Psoas muscle (tissue), 8 donors: ENCODE measurements around the gene SFMBT1. TPM values are rescaled to one million over a fixed set of nuclear protein-coding genes. Genes with fewer than 3 reads are reported as not detected.

Experiments used
- ATAC-seq, 4 donors: fragments of 200-7000 bp; cut with Tn5 transposase; one replicate each; pipeline ENCODE4 v1.9.1; 2020; ENCODE audit warnings: moderate library complexity in 3 of 4, mild to moderate bottlenecking in 2 of 4
- DNase-seq, 2 donors: peaks; one replicate each; pipeline ENCODE4 v3.0.0-alpha.2; 2020
- H3K27ac ChIP-seq: fragments of 200-600 bp; one replicate; pipeline ENCODE4 v1.8.0; 2022
- H3K27me3 ChIP-seq, 3 donors: fragments of 200-600 bp in 1 of 3; one replicate each; pipeline versions ENCODE4 v1.6.1 to v1.8.0; 2013 to 2022; ENCODE audit warnings: low read length in 2 of 3, mild to moderate bottlenecking in 2 of 3, moderate library complexity in 1 of 3; ENCODE audit not compliant: insufficient read depth in 3 of 3
- H3K36me3 ChIP-seq, 2 donors: fragments of 200-600 bp in 1 of 2; one replicate each; pipeline versions ENCODE4 v1.6.1 to v1.8.0; 2013 to 2022; ENCODE audit warnings: low read depth in 1 of 2, mild to moderate bottlenecking in 1 of 2, moderate library complexity in 1 of 2; ENCODE audit not compliant: insufficient read depth in 1 of 2
- H3K4me1 ChIP-seq: fragments of 200-600 bp; one replicate; pipeline ENCODE4 v1.8.0; 2022
- H3K4me3 ChIP-seq: fragments of 200-600 bp; one replicate; pipeline ENCODE4 v1.8.0; 2022; ENCODE audit warnings: mild to moderate bottlenecking
- H3K9me3 ChIP-seq: fragments of 200-600 bp; one replicate; pipeline ENCODE4 v1.8.0; 2022
- CTCF ChIP-seq: fragments of 200-600 bp; IDR thresholded peaks from one replicate; pipeline ENCODE4 v1.8.0; 2022; ENCODE audit warnings: antibody characterized with exemption
- WGBS, 3 donors: extraction: QIAGEN DNeasy Blood & Tissue Kit; methylation state at CpG; one replicate each; pipeline versions ENCODE4 v1.1.6 to v1.1.7; 2013; 5-methylcytosine and 5-hydroxymethylcytosine counted together
- intact Hi-C, 2 donors: fragments of 100-400 bp; cut with DNase I; formaldehyde crosslinking; loops; one replicate each; pipeline versions ENCODE4 v1.11.0 to v1.14.2; 2022
- polyA plus RNA-seq, 3 donors: library from polyadenylated mRNA; stranded (reverse); fragments of 200-250 nt; gene quantifications; one replicate each; pipeline ENCODE4 v1.2.3, GENCODE V29; 2013
- total RNA-seq, 4 donors: library from RNA; stranded (reverse); fragmentation: NEBNext Ultra II Directional in 2 of 4; extraction: Animal tissue kit (Norgen Biotek cat#: 25700) in 2 of 4; gene quantifications; one replicate each; pipeline versions ENCODE4 v1.2.1 to v1.2.4, GENCODE V29; 2021 to 2023
- donor health status: healthy with polysubstance abuse.
- donor health status: DM: no; HTN: no; CAD: no; lungs with moderate emphysema.
- donor health status: Bipolar disorder and iron deficiency.
- donor health status: healthy.
- donor health status: DM: yes; HTN: yes; CAD: no.
- donor health status: DM: no; HTN: no; CAD: no.
- donor health status: DM: no; HTN: no; CAD: no.
- donor health status: DM: yes; HTN: yes; CAD: no.

The SFMBT1 gene
- total and polyA plus RNA-seq, 7 donors: 6.7 to 25.0 (median 16.3) TPM

- DNase-seq (no peak), ATAC-seq (no peak)
- H3K9me3 ChIP-seq: no peaks in the 10 kb centered on the region
- H3K4me1 ChIP-seq: peaks cover 14% of the 10 kb centered on the region
- H3K27ac ChIP-seq: no peak overlapping the region
- 93 to 98% (median 98%) methylated on average over 2 of the region's 2 CpGs for WGBS, 3 donors
- H3K4me3 ChIP-seq: no peak overlapping the region
- intact Hi-C loops: no loop called here
- no peak for TF ChIP-seq CTCF
- no peaks in the 10 kb centered on the region for H3K27me3 ChIP-seq
- peaks cover 0 to 16% of the 10 kb centered on the region in 2 donors for H3K36me3 ChIP-seq
Observed at GRCh38 chr3:52967398-52967797, 78.5 kb downstream of the SFMBT1 start.

- intact Hi-C loops: no loop called here
- Histone ChIP-seq H3K4me1 (no peaks in the 10 kb centered on the region), H3K27me3 (no peaks in the 10 kb centered on the region), H3K9me3 (no peaks in the 10 kb centered on the region), H3K27ac (no peak overlapping the region), H3K4me3 (no peak overlapping the region), H3K36me3 (peaks cover 0 to 10% of the 10 kb centered on the region in 2 donors)
- DNase-seq: no peak
- no peak for TF ChIP-seq CTCF
- WGBS, 3 donors: 91 to 99% (median 91%) methylated on average over 2 of the region's 2 CpGs
- no peak for ATAC-seq
Observed at GRCh38 chr3:52962160-52962559, 83.7 kb downstream of the SFMBT1 start.

GRCh38 chr3:52959773-52960172 is 86.1 kb downstream of the SFMBT1 start:
- ATAC-seq (no peak), DNase-seq (no peak)
- intact Hi-C loops: no loop called here
- Histone ChIP-seq H3K4me1 (no peaks in the 10 kb centered on the region), H3K36me3 (peaks cover 0 to 4% of the 10 kb centered on the region in 2 donors), H3K27me3 (no peaks in the 10 kb centered on the region), H3K4me3 (no peak overlapping the region), H3K27ac (no peak overlapping the region), H3K9me3 (no peaks in the 10 kb centered on the region)
- 97 to 99% (median 97%) methylated on average over 2 of the region's 2 CpGs for WGBS, 3 donors
- TF ChIP-seq CTCF: no peak

- TF ChIP-seq CTCF: no peak
- no peak for DNase-seq
- no peaks in the 10 kb centered on the region for H3K9me3 ChIP-seq
- ATAC-seq: no peak
- no peak overlapping the region for H3K4me3 ChIP-seq
- no peaks in the 10 kb centered on the region for H3K4me1 ChIP-seq
- H3K27ac ChIP-seq: no peak overlapping the region
- H3K36me3 ChIP-seq: peaks cover 0 to 16% of the 10 kb centered on the region in 2 donors
- intact Hi-C loops: loop anchor here (5.0 kb wide), 2 partner anchors 38 to 87 kb away; no protein-coding TSS in a partner anchor
- no peaks in the 10 kb centered on the region for H3K27me3 ChIP-seq
Observed at GRCh38 chr3:52939600-52939999, 106.3 kb downstream of the SFMBT1 start.
